ENCODE data around the gene SH3BP5L.

GRCh38 chr1:248823517-248824001 lies 2.2 kb downstream of the SH3BP5L start:
- no peak for TF ChIP-seq CTCF (IDR thresholded peaks at IDR 0.05; ENCODE audit: poor library complexity)
- no peak for TF ChIP-seq EZH2 (IDR thresholded peaks at IDR 0.05; ENCODE audit: borderline replicate concordance)
- no peak for TF ChIP-seq EZH2phosphoT487 (IDR thresholded peaks at IDR 0.05; ENCODE audit: low read depth, severe bottlenecking, unreplicated experiment)
